Measurements from ENCODE around the gene STT3B.

DNA sequence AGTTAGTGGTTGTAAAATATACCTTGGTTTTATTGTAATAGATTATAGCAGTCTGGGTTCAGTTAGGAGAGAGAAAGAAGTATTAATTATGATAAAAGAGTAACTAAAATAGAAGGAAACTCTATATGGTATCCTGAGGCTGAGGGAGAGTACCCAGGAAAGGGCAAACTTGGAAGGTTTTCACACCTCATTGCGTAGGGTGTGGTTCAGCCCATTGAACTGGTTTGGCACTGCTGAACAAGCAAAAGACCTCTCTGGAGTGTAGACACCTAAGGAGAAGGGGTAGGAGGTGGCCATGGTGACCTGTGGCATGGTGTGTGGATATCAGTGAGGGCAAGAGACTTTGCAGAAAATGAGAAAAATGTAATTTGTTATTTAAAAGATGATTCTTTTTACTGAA, 63.5 kb downstream of the STT3B start:
- TF ChIP-seq, protein P1, sequence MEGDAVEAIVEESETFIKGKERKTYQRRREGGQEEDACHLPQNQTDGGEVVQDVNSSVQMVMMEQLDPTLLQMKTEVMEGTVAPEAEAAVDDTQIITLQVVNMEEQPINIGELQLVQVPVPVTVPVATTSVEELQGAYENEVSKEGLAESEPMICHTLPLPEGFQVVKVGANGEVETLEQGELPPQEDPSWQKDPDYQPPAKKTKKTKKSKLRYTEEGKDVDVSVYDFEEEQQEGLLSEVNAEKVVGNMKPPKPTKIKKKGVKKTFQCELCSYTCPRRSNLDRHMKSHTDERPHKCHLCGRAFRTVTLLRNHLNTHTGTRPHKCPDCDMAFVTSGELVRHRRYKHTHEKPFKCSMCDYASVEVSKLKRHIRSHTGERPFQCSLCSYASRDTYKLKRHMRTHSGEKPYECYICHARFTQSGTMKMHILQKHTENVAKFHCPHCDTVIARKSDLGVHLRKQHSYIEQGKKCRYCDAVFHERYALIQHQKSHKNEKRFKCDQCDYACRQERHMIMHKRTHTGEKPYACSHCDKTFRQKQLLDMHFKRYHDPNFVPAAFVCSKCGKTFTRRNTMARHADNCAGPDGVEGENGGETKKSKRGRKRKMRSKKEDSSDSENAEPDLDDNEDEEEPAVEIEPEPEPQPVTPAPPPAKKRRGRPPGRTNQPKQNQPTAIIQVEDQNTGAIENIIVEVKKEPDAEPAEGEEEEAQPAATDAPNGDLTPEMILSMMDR (conservative IDR thresholded peaks at IDR 0.05 in 1 of 2, IDR thresholded peaks at IDR 0.05 in 1 of 2; ENCODE audit: low read depth in 1 of 2, low read length in 2 of 2) = no peak
- TF ChIP-seq EZH2 (IDR thresholded peaks at IDR 0.05; ENCODE audit: low read length, missing control alignments) = no peak
